HepG2 (cell line): ENCODE measurements around the gene NFKBIA. TPM values are rescaled to one million over a fixed set of nuclear protein-coding genes. Genes with fewer than 3 reads are reported as not detected.

ENCODE experiments used
- CBX1 ChIP-seq: IDR thresholded peaks from one replicate; pipeline ENCODE4 v1.6.1; 2016; ENCODE audit warnings: antibody characterized with exemption, low read depth
- ERF ChIP-seq: IDR thresholded peaks from 2 replicates; pipeline ENCODE4 v1.6.1; 2018; ENCODE audit warnings: missing biosample characterization, missing genetic modification reagents
- EZH2 ChIP-seq: conservative IDR thresholded peaks from 2 replicates; pipeline ENCODE4 v1.6.1; 2012; ENCODE audit warnings: mild to moderate bottlenecking, low read depth, low read length, moderate library complexity
- IRX3 ChIP-seq: sonication (generic); formaldehyde crosslinking; IDR thresholded peaks from 2 replicates; pipeline ENCODE4 v1.8.1; 2023; ENCODE audit warnings: mild to moderate bottlenecking, low read depth, missing genetic modification reagents, borderline replicate concordance
- MEIS1 ChIP-seq: sonication (generic); formaldehyde crosslinking; IDR thresholded peaks from 2 replicates; pipeline ENCODE4 v1.9.0; 2021; ENCODE audit warnings: mild to moderate bottlenecking, missing genetic modification reagents, moderate library complexity, borderline replicate concordance
- MXD4 ChIP-seq: IDR thresholded peaks from 2 replicates; pipeline ENCODE4 v1.6.1; 2016; ENCODE audit warnings: mild to moderate bottlenecking, missing biosample characterization, missing genetic modification reagents
- MYC ChIP-seq: sonication (generic); formaldehyde crosslinking; IDR thresholded peaks from 2 replicates; pipeline ENCODE4 v1.9.0; 2021; ENCODE audit warnings: missing genetic modification reagents, borderline replicate concordance
- NPAS2 ChIP-seq: sonication (generic); formaldehyde crosslinking; IDR thresholded peaks from 2 replicates; pipeline ENCODE4 v1.8.0; 2022; ENCODE audit warnings: mild to moderate bottlenecking, missing genetic modification reagents, borderline replicate concordance
- NR2F1 ChIP-seq, 2 experiments: fragments of 450-650 bp in 1 of 2; formaldehyde crosslinking in 1 of 2; IDR thresholded peaks; 2 replicates each; pipeline versions ENCODE4 v1.5.0 to v1.6.1; 2016 to 2020; ENCODE audit warnings: mild to moderate bottlenecking in 1 of 2, missing compliant biosample characterization in 1 of 2, missing genetic modification reagents in 1 of 2, moderate library complexity in 1 of 2
- PAX8 ChIP-seq: sonication (generic); formaldehyde crosslinking; IDR thresholded peaks from 2 replicates; pipeline ENCODE4 v1.8.0; 2022; ENCODE audit warnings: mild to moderate bottlenecking, missing genetic modification reagents, borderline replicate concordance
- RELA ChIP-seq: sonication (generic); formaldehyde crosslinking; IDR thresholded peaks from 2 replicates; pipeline ENCODE4 v1.4.0; 2020; ENCODE audit warnings: missing genetic modification reagents
- RNF2 ChIP-seq: fragments of 450-650 bp; conservative IDR thresholded peaks from 2 replicates; pipeline ENCODE4 v1.6.1; 2016; ENCODE audit warnings: low read depth
- SNAI1 ChIP-seq: sonication (generic); formaldehyde crosslinking; IDR thresholded peaks from 2 replicates; pipeline ENCODE4 v1.5.0; 2020; ENCODE audit warnings: mild to moderate bottlenecking, missing genetic modification reagents, borderline replicate concordance
- TOPORS ChIP-seq: sonication (generic); formaldehyde crosslinking; IDR thresholded peaks from 2 replicates; pipeline ENCODE4 v1.8.0; 2023; ENCODE audit warnings: mild to moderate bottlenecking, missing genetic modification reagents
- ZNF331 ChIP-seq: sonication (generic); formaldehyde crosslinking; IDR thresholded peaks from 2 replicates; pipeline ENCODE4 v1.4.0; 2020; ENCODE audit warnings: missing genetic modification reagents
- ZNF354B ChIP-seq: sonication (generic); formaldehyde crosslinking; IDR thresholded peaks from 2 replicates; pipeline ENCODE4 v1.8.0; 2022; ENCODE audit warnings: mild to moderate bottlenecking, missing genetic modification reagents
- ZNF451 ChIP-seq: sonication (generic); formaldehyde crosslinking; IDR thresholded peaks from 2 replicates; pipeline ENCODE4 v1.5.0; 2020; ENCODE audit warnings: mild to moderate bottlenecking, missing genetic modification reagents
- ZNF547 ChIP-seq: sonication (generic); formaldehyde crosslinking; IDR thresholded peaks from 2 replicates; pipeline ENCODE4 v1.5.1; 2020; ENCODE audit warnings: mild to moderate bottlenecking, missing genetic modification reagents
- ZNF562 ChIP-seq: sonication (generic); formaldehyde crosslinking; IDR thresholded peaks from 2 replicates; pipeline ENCODE4 v1.8.0; 2022; ENCODE audit warnings: missing genetic modification reagents, borderline replicate concordance
- ZNF572 ChIP-seq: sonication (generic); formaldehyde crosslinking; IDR thresholded peaks from 2 replicates; pipeline ENCODE4 v1.5.1; 2020; ENCODE audit warnings: mild to moderate bottlenecking, missing genetic modification reagents
- ZNF709 ChIP-seq: sonication (generic); formaldehyde crosslinking; IDR thresholded peaks from 2 replicates; pipeline ENCODE4 v1.5.0; 2020; ENCODE audit warnings: mild to moderate bottlenecking, missing genetic modification reagents
- polyA plus RNA-seq, 8 experiments: library from polyadenylated mRNA; depleted of rRNA in 3 of 8; stranded (reverse) in 7 of 8; unstranded in 1 of 8; fragments of >200 nt; fragmentation: Illumina TruSeq in 4 of 8; extraction: Trizol in 4 of 8; gene quantifications; 2 replicates each; pipeline versions ENCODE4 v1.2.1 to v1.2.3, GENCODE V29; 2011 to 2016; ENCODE audit warnings: low read depth in 4 of 8, missing spikeins in 1 of 8, mixed read lengths in 1 of 8; ENCODE audit not compliant: insufficient read depth in 1 of 8
- total RNA-seq, 5 experiments: library from RNA; depleted of rRNA; stranded (reverse); fragments of >200 nt; fragmentation: Illumina TruSeq; extraction: Trizol; gene quantifications; 2 replicates each; pipeline ENCODE4 v1.2.3, GENCODE V29; 2016; ENCODE audit warnings: low read depth in 1 of 5
- TF ChIP-seq, protein P1 (sequence below): sonication (generic); formaldehyde crosslinking; IDR thresholded peaks from 2 replicates; pipeline ENCODE4 v1.5.0; 2020; ENCODE audit warnings: missing genetic modification reagents, mild to moderate bottlenecking, borderline replicate concordance
- TF ChIP-seq, protein P2 (sequence below): sonication (generic); formaldehyde crosslinking; IDR thresholded peaks from 2 replicates; pipeline ENCODE4 v1.4.0; 2020; ENCODE audit warnings: missing genetic modification reagents
- TF ChIP-seq, protein P3 (sequence below): sonication (generic); formaldehyde crosslinking; IDR thresholded peaks from 2 replicates; pipeline ENCODE4 v1.4.0; 2020; ENCODE audit warnings: mild to moderate bottlenecking, missing genetic modification reagents
- TF ChIP-seq, protein P4 (sequence below): sonication (generic); formaldehyde crosslinking; IDR thresholded peaks from 2 replicates; pipeline ENCODE4 v1.5.0; 2020; ENCODE audit warnings: missing genetic modification reagents
- TF ChIP-seq, protein P5 (sequence below): sonication (generic); formaldehyde crosslinking; IDR thresholded peaks from 2 replicates; pipeline ENCODE4 v1.4.0; 2020; ENCODE audit warnings: missing genetic modification reagents, borderline replicate concordance

The NFKBIA gene
- total and polyA plus RNA-seq, 2 of the 13 experiments (the other 11 are each of a cell fraction or from before 2014, with no cell fraction given): 197 to 319 TPM

DNA sequence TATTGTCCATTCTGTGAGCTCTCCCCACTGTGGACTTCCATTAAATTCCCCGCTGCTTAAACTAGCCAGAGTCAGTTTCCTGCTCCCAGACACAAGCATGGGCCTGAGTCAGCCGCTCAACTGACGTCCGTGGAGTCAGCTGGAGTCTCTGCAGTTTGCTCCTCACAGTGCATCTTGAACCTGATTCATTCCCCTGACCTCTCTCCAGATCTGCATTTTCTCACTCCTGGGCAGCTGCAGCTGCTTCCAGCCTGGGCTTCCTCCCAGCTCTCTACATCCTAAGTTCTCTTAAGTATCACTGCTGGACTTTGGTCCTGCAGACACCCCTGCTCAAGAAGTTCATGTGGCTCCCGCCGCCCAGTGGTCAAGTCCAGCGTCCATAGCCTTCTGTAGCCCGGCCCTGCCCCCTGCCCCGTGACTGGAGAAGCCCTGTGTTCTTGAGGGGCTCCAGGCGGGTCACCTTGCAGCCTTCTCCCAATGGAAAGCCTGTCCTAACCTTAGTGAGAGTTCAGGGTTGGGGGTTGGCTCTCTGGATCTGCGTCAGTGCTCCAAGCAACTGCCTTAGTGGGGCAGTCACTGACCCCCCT is 20.0 kb downstream of the NFKBIA start (continued):
- TF ChIP-seq ZNF331 (peak; percentile 6; the same call in 1 of the 2 replicates), PAX8 (CRISPR knock-in tag) (no peak; the same call in 1 of the 2 replicates), MYC (CRISPR knock-in tag) (peak; percentile 56), NPAS2 (CRISPR knock-in tag) (no peak), IRX3 (CRISPR knock-in tag) (no peak; the same call in 1 of the 2 replicates), RELA (0 out of 2 replicates have a peak, but pooled peaks have one; percentile 9), ZNF547 (CRISPR knock-in tag) (no peak; the same call in 1 of the 2 replicates), MEIS1 (no peak), CBX1 (no peak), MXD4 (peak; percentile 34; the same call in 1 of the 2 replicates), EZH2 (no peak), ZNF709 (no peak), TOPORS (CRISPR knock-in tag) (peak; percentile 85), RNF2 (no peak), ZNF572 (no peak), ZNF354B (CRISPR knock-in tag) (0 out of 2 replicates have a peak, but pooled peaks have one; percentile 16), NR2F1 (CRISPR knock-in tag; IDR thresholded peaks at IDR 0.05) (no peak; a peak in 1 of 4 replicates), SNAI1 (CRISPR knock-in tag) (no peak), ZNF451 (CRISPR knock-in tag) (no peak), ZNF562 (no peak), ERF (peak; percentile 22; the same call in 1 of the 2 replicates)
- TF ChIP-seq, protein P1, sequence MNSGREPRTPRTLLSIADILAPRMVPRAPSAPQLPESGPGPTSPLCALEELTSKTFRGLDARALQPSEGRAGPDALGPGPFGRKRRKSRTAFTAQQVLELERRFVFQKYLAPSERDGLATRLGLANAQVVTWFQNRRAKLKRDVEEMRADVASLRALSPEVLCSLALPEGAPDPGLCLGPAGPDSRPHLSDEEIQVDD: no peak
- TF ChIP-seq, protein P2, sequence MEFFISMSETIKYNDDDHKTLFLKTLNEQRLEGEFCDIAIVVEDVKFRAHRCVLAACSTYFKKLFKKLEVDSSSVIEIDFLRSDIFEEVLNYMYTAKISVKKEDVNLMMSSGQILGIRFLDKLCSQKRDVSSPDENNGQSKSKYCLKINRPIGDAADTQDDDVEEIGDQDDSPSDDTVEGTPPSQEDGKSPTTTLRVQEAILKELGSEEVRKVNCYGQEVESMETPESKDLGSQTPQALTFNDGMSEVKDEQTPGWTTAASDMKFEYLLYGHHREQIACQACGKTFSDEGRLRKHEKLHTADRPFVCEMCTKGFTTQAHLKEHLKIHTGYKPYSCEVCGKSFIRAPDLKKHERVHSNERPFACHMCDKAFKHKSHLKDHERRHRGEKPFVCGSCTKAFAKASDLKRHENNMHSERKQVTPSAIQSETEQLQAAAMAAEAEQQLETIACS: no peak
- TF ChIP-seq, protein P3, sequence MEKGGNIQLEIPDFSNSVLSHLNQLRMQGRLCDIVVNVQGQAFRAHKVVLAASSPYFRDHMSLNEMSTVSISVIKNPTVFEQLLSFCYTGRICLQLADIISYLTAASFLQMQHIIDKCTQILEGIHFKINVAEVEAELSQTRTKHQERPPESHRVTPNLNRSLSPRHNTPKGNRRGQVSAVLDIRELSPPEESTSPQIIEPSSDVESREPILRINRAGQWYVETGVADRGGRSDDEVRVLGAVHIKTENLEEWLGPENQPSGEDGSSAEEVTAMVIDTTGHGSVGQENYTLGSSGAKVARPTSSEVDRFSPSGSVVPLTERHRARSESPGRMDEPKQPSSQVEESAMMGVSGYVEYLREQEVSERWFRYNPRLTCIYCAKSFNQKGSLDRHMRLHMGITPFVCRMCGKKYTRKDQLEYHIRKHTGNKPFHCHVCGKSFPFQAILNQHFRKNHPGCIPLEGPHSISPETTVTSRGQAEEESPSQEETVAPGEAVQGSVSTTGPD (CRISPR knock-in tag): 0 out of 2 replicates have a peak, but pooled peaks have one; percentile 38
- TF ChIP-seq, protein P4, sequence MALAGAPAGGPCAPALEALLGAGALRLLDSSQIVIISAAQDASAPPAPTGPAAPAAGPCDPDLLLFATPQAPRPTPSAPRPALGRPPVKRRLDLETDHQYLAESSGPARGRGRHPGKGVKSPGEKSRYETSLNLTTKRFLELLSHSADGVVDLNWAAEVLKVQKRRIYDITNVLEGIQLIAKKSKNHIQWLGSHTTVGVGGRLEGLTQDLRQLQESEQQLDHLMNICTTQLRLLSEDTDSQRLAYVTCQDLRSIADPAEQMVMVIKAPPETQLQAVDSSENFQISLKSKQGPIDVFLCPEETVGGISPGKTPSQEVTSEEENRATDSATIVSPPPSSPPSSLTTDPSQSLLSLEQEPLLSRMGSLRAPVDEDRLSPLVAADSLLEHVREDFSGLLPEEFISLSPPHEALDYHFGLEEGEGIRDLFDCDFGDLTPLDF (CRISPR knock-in tag): no peak; the same call in 1 of the 2 replicates
- TF ChIP-seq, protein P5, sequence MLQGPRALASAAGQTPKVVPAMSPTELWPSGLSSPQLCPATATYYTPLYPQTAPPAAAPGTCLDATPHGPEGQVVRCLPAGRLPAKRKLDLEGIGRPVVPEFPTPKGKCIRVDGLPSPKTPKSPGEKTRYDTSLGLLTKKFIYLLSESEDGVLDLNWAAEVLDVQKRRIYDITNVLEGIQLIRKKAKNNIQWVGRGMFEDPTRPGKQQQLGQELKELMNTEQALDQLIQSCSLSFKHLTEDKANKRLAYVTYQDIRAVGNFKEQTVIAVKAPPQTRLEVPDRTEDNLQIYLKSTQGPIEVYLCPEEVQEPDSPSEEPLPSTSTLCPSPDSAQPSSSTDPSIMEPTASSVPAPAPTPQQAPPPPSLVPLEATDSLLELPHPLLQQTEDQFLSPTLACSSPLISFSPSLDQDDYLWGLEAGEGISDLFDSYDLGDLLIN (CRISPR knock-in tag): peak; percentile 73; the same call in 1 of the 2 replicates
